NB4 (cell line): ENCODE results near the gene UQCC5.

Experiments used
- POLR2A ChIP-seq: IDR thresholded peaks from 2 replicates; pipeline ENCODE4 v1.6.1; 2011; ENCODE audit warnings: mild to moderate bottlenecking; ENCODE audit not compliant: insufficient read length; ENCODE audit errors: extremely low read depth
- TF ChIP-seq, protein P1 (sequence below): IDR thresholded peaks from one replicate; pipeline ENCODE4 v1.5.1; 2012; ENCODE audit warnings: low read depth, low read length
- TF ChIP-seq, protein P2 (sequence below): IDR thresholded peaks from 2 replicates; pipeline ENCODE4 v1.6.1; 2011; ENCODE audit warnings: low read depth, low read length

DNA sequence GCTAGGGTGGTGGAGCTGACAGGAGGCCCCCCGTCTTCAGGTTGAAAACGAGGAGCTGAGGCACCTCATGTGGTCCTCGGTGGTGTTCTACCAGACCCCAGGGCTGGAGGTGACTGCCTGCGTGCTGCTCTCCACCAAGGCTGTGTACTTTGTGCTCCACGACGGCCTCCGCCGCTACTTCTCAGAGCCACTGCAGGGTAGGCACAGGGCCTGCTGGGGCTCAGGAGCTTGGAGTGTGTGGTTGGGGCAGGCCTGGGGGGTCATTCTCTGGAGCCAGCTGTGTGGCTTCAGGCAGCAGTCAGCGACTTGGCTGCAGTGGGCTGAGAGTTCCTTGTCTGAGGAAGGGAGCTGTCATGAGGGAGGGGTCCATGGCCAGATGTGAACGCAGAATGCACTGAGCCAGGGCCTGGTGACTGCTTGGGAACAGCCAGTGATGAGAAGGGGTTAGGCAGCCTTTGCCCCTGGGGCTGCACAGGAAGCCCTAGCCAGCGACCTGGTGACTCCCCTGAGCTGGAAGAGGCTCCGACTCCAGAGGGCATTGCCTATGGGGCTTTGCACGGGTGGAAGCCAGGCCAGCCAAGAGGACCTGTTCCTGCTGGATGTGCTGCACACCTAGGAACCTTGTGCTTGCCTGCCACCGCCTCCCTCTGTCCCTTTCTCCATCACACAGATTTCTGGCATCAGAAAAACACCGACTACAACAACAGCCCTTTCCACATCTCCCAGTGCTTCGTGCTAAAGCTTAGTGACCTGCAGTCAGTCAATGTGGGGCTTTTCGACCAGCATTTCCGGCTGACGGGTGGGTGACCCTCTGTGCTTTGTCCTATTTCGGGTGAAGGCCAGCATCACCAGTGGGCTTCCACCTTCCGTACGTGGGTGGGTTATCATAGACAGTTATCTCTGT, 46.1 kb upstream of the UQCC5 start:
- TF ChIP-seq, protein P1, sequence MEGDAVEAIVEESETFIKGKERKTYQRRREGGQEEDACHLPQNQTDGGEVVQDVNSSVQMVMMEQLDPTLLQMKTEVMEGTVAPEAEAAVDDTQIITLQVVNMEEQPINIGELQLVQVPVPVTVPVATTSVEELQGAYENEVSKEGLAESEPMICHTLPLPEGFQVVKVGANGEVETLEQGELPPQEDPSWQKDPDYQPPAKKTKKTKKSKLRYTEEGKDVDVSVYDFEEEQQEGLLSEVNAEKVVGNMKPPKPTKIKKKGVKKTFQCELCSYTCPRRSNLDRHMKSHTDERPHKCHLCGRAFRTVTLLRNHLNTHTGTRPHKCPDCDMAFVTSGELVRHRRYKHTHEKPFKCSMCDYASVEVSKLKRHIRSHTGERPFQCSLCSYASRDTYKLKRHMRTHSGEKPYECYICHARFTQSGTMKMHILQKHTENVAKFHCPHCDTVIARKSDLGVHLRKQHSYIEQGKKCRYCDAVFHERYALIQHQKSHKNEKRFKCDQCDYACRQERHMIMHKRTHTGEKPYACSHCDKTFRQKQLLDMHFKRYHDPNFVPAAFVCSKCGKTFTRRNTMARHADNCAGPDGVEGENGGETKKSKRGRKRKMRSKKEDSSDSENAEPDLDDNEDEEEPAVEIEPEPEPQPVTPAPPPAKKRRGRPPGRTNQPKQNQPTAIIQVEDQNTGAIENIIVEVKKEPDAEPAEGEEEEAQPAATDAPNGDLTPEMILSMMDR = no peak
- no peak for TF ChIP-seq POLR2A
- TF ChIP-seq, protein P2, sequence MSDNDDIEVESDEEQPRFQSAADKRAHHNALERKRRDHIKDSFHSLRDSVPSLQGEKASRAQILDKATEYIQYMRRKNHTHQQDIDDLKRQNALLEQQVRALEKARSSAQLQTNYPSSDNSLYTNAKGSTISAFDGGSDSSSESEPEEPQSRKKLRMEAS = no peak
